H1 (cell line): ENCODE measurements around the gene FLNA. TPM values are rescaled to one million over a fixed set of nuclear protein-coding genes. Genes with fewer than 3 reads are reported as not detected.

ENCODE experiments used
- ATF2 ChIP-seq: IDR thresholded peaks from 2 replicates; pipeline ENCODE4 v1.6.1; 2012; ENCODE audit warnings: low read length, inconsistent platforms
- polyA plus RNA-seq, 7 experiments: library from polyadenylated mRNA; depleted of rRNA in 3 of 7; stranded (reverse) in 5 of 7; unstranded in 2 of 7; fragments of >200 nt in 5 of 7; fragments of 200-250 nt in 2 of 7; gene quantifications; 1 replicate in 5 of 7; 2 replicates in 1 of 7; 4 replicates in 1 of 7; pipeline versions ENCODE4 v1.2.1 to v1.2.3, GENCODE V29; 2011 to 2013; ENCODE audit warnings: missing spikeins in 2 of 7, mixed read lengths in 2 of 7
- total RNA-seq: library from RNA; stranded (reverse); fragmentation: NEBNext Ultra II Directional; extraction: Animal tissue kit (Norgen Biotek cat#: 25700); gene quantifications from 2 replicates; pipeline ENCODE4 v1.2.1, GENCODE V29; 2021

The FLNA gene
- total and polyA plus RNA-seq, 2 of the 8 experiments (the other 6 are each of a cell fraction or from before 2014, with no cell fraction given) = 315 to 925 TPM

DNA sequence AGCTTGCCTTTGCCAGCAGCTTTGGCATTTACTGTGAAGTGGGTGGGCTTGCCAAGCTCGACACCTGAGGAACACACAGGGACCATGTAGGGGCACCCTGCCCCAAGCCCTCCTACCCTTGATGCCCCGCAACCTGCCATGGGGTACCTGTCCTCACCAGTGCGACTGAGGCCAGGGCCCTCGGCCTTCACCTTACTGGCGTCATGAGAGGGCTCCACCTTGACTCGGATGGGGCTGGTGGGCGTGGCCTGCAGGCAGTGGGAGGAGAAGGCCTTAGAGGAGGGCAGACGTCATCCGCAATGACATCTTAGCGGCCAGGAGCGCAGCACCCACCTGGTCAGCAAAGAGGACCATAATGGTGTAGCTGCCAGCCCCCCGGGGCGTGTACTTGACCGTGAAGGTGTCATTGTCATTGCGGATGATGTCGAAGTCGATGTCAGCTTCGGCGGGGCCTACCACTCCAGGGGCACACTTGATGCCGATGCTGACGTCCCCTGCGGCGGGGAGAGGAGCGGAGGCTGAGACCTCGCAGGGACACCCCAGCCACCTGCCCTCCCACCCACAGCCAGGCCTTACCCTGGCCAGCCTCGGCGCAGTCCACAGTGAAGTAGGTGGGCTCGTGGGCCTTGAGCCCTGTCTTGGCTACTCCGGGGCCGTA, 12.2 kb downstream of the FLNA start (continued):
- no peak for TF ChIP-seq ATF2
- TF ChIP-seq, all 59 proteins: peak for 0
